HUES6 (cell line): Measurements from ENCODE around the gene CFAP97D2.
A peak's percentile ranks its signal among the peaks of the same experiment; 100 is the strongest.
"Not testable (repeated sequence)": the region's sequence is repeated elsewhere in the genome, so short reads cannot be mapped to it uniquely, and the experiment has no call there.

ENCODE experiments used
- H3K27ac ChIP-seq: 2 replicates; pipeline ENCODE4 v1.7.0; 2013; ENCODE audit warnings: low read depth, mild to moderate bottlenecking, low read length, inconsistent platforms
- H3K27me3 ChIP-seq: 2 replicates; pipeline ENCODE4 v1.6.1; 2013; ENCODE audit warnings: low read length; ENCODE audit not compliant: control insufficient read depth, insufficient read depth
- H3K36me3 ChIP-seq: 2 replicates; pipeline ENCODE4 v1.6.1; 2013; ENCODE audit warnings: low read length; ENCODE audit not compliant: control insufficient read depth, insufficient read depth
- H3K4me1 ChIP-seq: 2 replicates; pipeline ENCODE4 v1.6.1; 2013; ENCODE audit warnings: low read length; ENCODE audit not compliant: control insufficient read depth, insufficient read depth
- H3K4me3 ChIP-seq: 2 replicates; pipeline ENCODE4 v1.5.1; 2013; ENCODE audit warnings: low read depth, low read length
- H3K9ac ChIP-seq: one replicate; pipeline ENCODE4 v1.6.1; 2013; ENCODE audit warnings: mild to moderate bottlenecking, low read length
- H3K9me3 ChIP-seq: 2 replicates; pipeline ENCODE4 v1.6.1; 2013; ENCODE audit warnings: low read depth, low read length; ENCODE audit not compliant: control insufficient read depth, insufficient read depth

Gene CFAP97D2

GRCh38 chr13:114237415-114238112 lies 58.5 kb downstream of the CFAP97D2 start:
- Histone ChIP-seq H3K36me3 (peaks cover 61% of the 10 kb centered on the region), H3K9ac (no peak overlapping the region)

GRCh38 chr13:114241918-114242317 lies 62.9 kb downstream of the CFAP97D2 start:
- Histone ChIP-seq H3K4me1 (no peaks in the 10 kb centered on the region), H3K9me3 (no peaks in the 10 kb centered on the region)

More at GRCh38 chr13:114237415-114238112, 58.5 kb downstream of the CFAP97D2 start:
- H3K27ac ChIP-seq = no peak overlapping the region
- no peak overlapping the region for H3K4me3 ChIP-seq
- no peaks in the 10 kb centered on the region for H3K27me3 ChIP-seq
- no peaks in the 10 kb centered on the region for H3K9me3 ChIP-seq
- peaks cover 16% of the 10 kb centered on the region for H3K4me1 ChIP-seq

GRCh38 chr13:114243971-114244370 lies 64.9 kb downstream of the CFAP97D2 start:
- Histone ChIP-seq H3K36me3 (peaks cover 100% of the 10 kb centered on the region), H3K9me3 (no peaks in the 10 kb centered on the region), H3K4me1 (no peaks in the 10 kb centered on the region), H3K27ac (no peak overlapping the region), H3K9ac (no peak overlapping the region), H3K27me3 (no peaks in the 10 kb centered on the region), H3K4me3 (no peak overlapping the region)

More at GRCh38 chr13:114241918-114242317, 62.9 kb downstream of the CFAP97D2 start:
- Histone ChIP-seq H3K27me3 (no peaks in the 10 kb centered on the region), H3K9ac (no peak overlapping the region), H3K27ac (no peak overlapping the region), H3K36me3 (peaks cover 99% of the 10 kb centered on the region), H3K4me3 (no peak overlapping the region)

- H3K4me3 ChIP-seq = no peak overlapping the region
- H3K9me3 ChIP-seq = no peaks in the 10 kb centered on the region
- no peak overlapping the region for H3K27ac ChIP-seq
- H3K9ac ChIP-seq = no peak overlapping the region
- no peaks in the 10 kb centered on the region for H3K27me3 ChIP-seq
- H3K4me1 ChIP-seq = no peaks in the 10 kb centered on the region
- H3K36me3 ChIP-seq = peaks cover 100% of the 10 kb centered on the region
Observed at GRCh38 chr13:114244637-114245036, 65.6 kb downstream of the CFAP97D2 start.

GRCh38 chr13:114248011-114248410 lies 69.0 kb downstream of the CFAP97D2 start:
- H3K9ac ChIP-seq = no peak overlapping the region
- H3K27ac ChIP-seq = no peak overlapping the region
- no peaks in the 10 kb centered on the region for H3K27me3 ChIP-seq
- H3K9me3 ChIP-seq = no peaks in the 10 kb centered on the region
- H3K4me1 ChIP-seq = no peaks in the 10 kb centered on the region
- H3K36me3 ChIP-seq = peaks cover 100% of the 10 kb centered on the region
- no peak overlapping the region for H3K4me3 ChIP-seq

GRCh38 chr13:114249077-114249476 lies 70.0 kb downstream of the CFAP97D2 start:
- Histone ChIP-seq H3K9ac (no peak overlapping the region), H3K4me3 (no peak overlapping the region), H3K9me3 (no peaks in the 10 kb centered on the region), H3K27me3 (no peaks in the 10 kb centered on the region), H3K36me3 (peaks cover 98% of the 10 kb centered on the region), H3K27ac (no peak overlapping the region), H3K4me1 (no peaks in the 10 kb centered on the region)

- H3K4me3 ChIP-seq, H3K9ac ChIP-seq, H3K27ac ChIP-seq, H3K9me3 ChIP-seq, H3K27me3 ChIP-seq: not testable (repeated sequence)
- Histone ChIP-seq H3K4me1 (peaks cover 14% of the 10 kb centered on the region), H3K36me3 (peaks cover 90% of the 10 kb centered on the region)
Observed at GRCh38 chr13:114251639-114252440, 72.8 kb downstream of the CFAP97D2 start.

- Histone ChIP-seq H3K36me3 (peaks cover 85% of the 10 kb centered on the region), H3K9ac (no peak overlapping the region), H3K27me3 (no peaks in the 10 kb centered on the region), H3K27ac (peak overlapping the region; percentile 70; the same call in 1 of the 2 replicates), H3K4me3 (no peak overlapping the region), H3K4me1 (peaks cover 28% of the 10 kb centered on the region), H3K9me3 (no peaks in the 10 kb centered on the region)
Observed at GRCh38 chr13:114256547-114256946, 77.5 kb downstream of the CFAP97D2 start.

GRCh38 chr13:114257014-114257413 lies 78.0 kb downstream of the CFAP97D2 start:
- H3K9me3 ChIP-seq = no peaks in the 10 kb centered on the region
- H3K4me3 ChIP-seq = no peak overlapping the region
- H3K27ac ChIP-seq = peak overlapping the region; percentile 70
- H3K9ac ChIP-seq = no peak overlapping the region
- H3K4me1 ChIP-seq = peaks cover 28% of the 10 kb centered on the region
- H3K36me3 ChIP-seq = peaks cover 83% of the 10 kb centered on the region
- H3K27me3 ChIP-seq = no peaks in the 10 kb centered on the region

GRCh38 chr13:114258589-114258988 lies 79.5 kb downstream of the CFAP97D2 start:
- H3K4me3 ChIP-seq = no peak overlapping the region
- H3K27me3 ChIP-seq = no peaks in the 10 kb centered on the region
- no peak overlapping the region for H3K9ac ChIP-seq
- peaks cover 28% of the 10 kb centered on the region for H3K4me1 ChIP-seq
- no peaks in the 10 kb centered on the region for H3K9me3 ChIP-seq
- 0 out of 2 replicates have a peak overlapping the region, but pooled peaks have one; percentile 24 for H3K27ac ChIP-seq
- H3K36me3 ChIP-seq = peaks cover 84% of the 10 kb centered on the region

- no peak overlapping the region for H3K4me3 ChIP-seq
- H3K27ac ChIP-seq = no peak overlapping the region
- no peak overlapping the region for H3K9ac ChIP-seq
- no peaks in the 10 kb centered on the region for H3K27me3 ChIP-seq
- H3K9me3 ChIP-seq = no peaks in the 10 kb centered on the region
- H3K36me3 ChIP-seq = peaks cover 84% of the 10 kb centered on the region
- H3K4me1 ChIP-seq = peaks cover 28% of the 10 kb centered on the region
Observed at GRCh38 chr13:114259374-114259773, 80.3 kb downstream of the CFAP97D2 start.
